Ishikawa (cell line): ENCODE results near the gene MOAP1.

Source experiments
- CEBPB ChIP-seq: IDR thresholded peaks from 2 replicates; pipeline ENCODE4 v1.6.1; 2012
- CREB1 ChIP-seq: IDR thresholded peaks from 2 replicates; pipeline ENCODE4 v1.6.1; 2012; ENCODE audit warnings: low read depth
- EGR1 ChIP-seq: IDR thresholded peaks from 2 replicates; pipeline ENCODE4 v1.6.1; 2012
- EP300 ChIP-seq: IDR thresholded peaks from 2 replicates; pipeline ENCODE4 v1.6.1; 2012; ENCODE audit warnings: borderline replicate concordance
- FOXM1 ChIP-seq: IDR thresholded peaks from 2 replicates; pipeline ENCODE4 v1.6.1; 2012; ENCODE audit warnings: low read depth, borderline replicate concordance
- NFIC ChIP-seq: IDR thresholded peaks from 2 replicates; pipeline ENCODE4 v1.6.1; 2012
- RAD21 ChIP-seq: IDR thresholded peaks from 2 replicates; pipeline ENCODE4 v1.6.1; 2012; ENCODE audit warnings: low read depth
- TAF1 ChIP-seq: IDR thresholded peaks from 2 replicates; pipeline ENCODE4 v1.6.1; 2012; ENCODE audit warnings: low read depth, mild to moderate bottlenecking
- TCF12 ChIP-seq: IDR thresholded peaks from 2 replicates; pipeline ENCODE4 v1.6.1; 2012; ENCODE audit warnings: low read depth
- TEAD4 ChIP-seq: IDR thresholded peaks from 2 replicates; pipeline ENCODE4 v1.6.1; 2012
- YY1 ChIP-seq: IDR thresholded peaks from 2 replicates; pipeline ENCODE4 v1.6.1; 2012; ENCODE audit warnings: low read depth
- ZBTB7A ChIP-seq: IDR thresholded peaks from 2 replicates; pipeline ENCODE4 v1.6.1; 2012; ENCODE audit warnings: low read depth
- TF ChIP-seq, protein P1 (sequence below): IDR thresholded peaks from 2 replicates; pipeline ENCODE4 v1.6.1; 2012; ENCODE audit warnings: low read depth, mild to moderate bottlenecking
- TF ChIP-seq, protein P2 (sequence below): IDR thresholded peaks from 2 replicates; pipeline ENCODE4 v1.6.1; 2012
- TF ChIP-seq, protein P3 (sequence below): IDR thresholded peaks from 2 replicates; pipeline ENCODE4 v1.6.1; 2012

Gene MOAP1

DNA sequence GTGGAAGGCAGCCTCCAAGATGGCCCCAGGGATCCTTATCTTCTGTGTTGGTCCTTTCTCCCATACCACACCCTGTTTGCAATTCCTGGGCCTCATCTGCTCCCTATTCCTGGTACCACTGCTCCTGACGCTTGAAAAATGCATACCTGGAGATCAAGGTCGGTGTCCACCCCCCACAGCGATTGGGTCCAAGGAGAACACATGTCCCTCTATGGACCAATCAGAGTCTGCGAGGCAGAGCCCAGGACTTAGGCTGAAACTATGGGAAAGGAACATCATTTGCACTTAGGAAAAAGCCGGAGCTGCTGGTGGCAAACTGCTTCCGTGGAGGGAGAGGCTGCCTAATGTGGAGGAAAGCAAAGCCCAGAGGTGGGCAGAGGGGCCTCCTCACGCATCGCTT, 35.7 kb downstream of the MOAP1 start:
- no peak for TF ChIP-seq FOXM1
- no peak for TF ChIP-seq NFIC
- TF ChIP-seq TEAD4 = no peak
- TF ChIP-seq, protein P1, sequence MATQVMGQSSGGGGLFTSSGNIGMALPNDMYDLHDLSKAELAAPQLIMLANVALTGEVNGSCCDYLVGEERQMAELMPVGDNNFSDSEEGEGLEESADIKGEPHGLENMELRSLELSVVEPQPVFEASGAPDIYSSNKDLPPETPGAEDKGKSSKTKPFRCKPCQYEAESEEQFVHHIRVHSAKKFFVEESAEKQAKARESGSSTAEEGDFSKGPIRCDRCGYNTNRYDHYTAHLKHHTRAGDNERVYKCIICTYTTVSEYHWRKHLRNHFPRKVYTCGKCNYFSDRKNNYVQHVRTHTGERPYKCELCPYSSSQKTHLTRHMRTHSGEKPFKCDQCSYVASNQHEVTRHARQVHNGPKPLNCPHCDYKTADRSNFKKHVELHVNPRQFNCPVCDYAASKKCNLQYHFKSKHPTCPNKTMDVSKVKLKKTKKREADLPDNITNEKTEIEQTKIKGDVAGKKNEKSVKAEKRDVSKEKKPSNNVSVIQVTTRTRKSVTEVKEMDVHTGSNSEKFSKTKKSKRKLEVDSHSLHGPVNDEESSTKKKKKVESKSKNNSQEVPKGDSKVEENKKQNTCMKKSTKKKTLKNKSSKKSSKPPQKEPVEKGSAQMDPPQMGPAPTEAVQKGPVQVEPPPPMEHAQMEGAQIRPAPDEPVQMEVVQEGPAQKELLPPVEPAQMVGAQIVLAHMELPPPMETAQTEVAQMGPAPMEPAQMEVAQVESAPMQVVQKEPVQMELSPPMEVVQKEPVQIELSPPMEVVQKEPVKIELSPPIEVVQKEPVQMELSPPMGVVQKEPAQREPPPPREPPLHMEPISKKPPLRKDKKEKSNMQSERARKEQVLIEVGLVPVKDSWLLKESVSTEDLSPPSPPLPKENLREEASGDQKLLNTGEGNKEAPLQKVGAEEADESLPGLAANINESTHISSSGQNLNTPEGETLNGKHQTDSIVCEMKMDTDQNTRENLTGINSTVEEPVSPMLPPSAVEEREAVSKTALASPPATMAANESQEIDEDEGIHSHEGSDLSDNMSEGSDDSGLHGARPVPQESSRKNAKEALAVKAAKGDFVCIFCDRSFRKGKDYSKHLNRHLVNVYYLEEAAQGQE = no peak
- TF ChIP-seq CEBPB = no peak
- TF ChIP-seq EGR1 = no peak
- TF ChIP-seq, protein P2, sequence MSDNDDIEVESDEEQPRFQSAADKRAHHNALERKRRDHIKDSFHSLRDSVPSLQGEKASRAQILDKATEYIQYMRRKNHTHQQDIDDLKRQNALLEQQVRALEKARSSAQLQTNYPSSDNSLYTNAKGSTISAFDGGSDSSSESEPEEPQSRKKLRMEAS = no peak

DNA sequence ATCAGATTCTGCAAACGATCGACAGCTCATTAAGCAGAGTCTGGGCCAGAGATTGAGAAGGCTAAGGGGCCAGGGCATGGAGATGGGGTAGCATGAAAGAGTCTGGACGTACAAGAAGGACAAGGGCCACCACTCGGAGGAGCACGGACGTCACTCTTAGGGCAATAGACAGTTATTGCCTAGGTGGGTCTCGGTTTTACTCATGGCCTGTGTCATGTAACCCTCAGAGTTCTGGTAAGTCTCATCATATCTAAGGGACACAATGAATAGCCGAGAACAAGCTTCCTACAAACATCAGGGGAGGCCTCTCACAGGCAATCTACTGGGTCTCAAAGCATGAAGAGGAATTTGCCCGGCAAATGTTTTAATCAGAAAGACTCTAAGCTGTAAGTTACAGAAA, 38.6 kb downstream of the MOAP1 start:
- no peak for TF ChIP-seq TEAD4
- no peak for TF ChIP-seq ZBTB7A
- TF ChIP-seq TAF1 = no peak
- TF ChIP-seq RAD21 = no peak

DNA sequence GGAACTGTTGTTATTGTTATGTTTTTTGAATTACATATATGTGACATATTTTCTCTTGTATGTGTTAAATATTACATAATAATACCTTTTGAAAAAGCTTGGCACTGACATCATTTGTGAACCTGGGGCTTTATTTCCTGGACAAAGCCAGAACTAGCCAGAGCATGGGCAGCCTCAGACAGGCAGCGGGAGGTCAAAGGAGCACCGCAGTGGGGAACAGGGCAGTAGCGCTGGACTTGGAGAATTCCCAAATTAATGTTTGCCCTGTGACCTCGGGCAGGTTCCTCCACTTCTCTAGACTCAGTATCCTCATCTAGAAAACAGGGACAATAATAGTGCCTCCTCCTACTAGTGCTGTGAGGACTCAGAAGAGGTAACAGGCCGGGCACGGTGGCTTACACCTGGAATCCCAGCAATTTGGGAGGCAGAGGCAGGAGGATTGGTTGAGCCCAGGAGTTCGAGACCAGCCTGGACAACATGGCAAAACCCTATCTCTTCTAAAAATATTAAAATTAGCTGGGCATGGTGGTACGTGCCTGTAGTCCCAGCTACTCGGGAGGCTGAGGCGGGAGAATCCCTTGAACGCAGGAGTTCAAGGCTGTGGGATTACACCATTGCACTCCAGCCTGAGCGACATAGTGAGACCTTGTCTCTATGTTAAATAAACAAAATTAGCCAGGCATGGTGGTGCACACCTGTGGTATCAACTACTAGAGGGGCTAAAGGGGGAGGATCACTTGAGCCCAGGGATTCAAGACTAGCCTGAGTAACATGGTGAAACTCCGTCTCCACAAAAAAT, 41.6 kb downstream of the MOAP1 start:
- TF ChIP-seq EP300 (no peak), CREB1 (no peak), TAF1 (no peak), CEBPB (no peak), NFIC (no peak), EGR1 (no peak), ZBTB7A (no peak), YY1 (no peak), FOXM1 (no peak), TCF12 (no peak), TEAD4 (no peak), RAD21 (no peak)
- TF ChIP-seq, protein P1 = no peak
- TF ChIP-seq, protein P2 = no peak
- TF ChIP-seq, protein P3, sequence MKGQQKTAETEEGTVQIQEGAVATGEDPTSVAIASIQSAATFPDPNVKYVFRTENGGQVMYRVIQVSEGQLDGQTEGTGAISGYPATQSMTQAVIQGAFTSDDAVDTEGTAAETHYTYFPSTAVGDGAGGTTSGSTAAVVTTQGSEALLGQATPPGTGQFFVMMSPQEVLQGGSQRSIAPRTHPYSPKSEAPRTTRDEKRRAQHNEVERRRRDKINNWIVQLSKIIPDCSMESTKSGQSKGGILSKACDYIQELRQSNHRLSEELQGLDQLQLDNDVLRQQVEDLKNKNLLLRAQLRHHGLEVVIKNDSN = no peak

DNA sequence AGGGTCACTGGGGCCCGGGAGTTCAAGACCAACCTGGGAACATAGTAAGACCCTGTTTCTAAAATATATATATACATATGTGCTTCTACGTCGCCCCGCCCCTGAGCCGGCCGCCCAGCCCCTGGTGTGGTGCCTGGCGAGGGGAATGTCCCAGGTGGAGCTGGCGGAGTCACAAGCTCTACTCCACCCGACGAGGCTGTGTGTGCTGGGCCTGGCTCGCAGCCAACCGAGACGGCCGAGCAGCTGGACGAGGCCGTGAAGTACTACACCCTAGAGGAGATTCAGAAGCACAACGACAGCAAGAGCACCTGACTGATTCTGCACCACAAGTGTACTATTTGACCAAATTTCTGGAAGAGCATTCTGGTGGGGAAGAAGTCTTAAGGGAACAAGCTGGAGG, 46.8 kb downstream of the MOAP1 start:
- TF ChIP-seq NFIC (peak; percentile 61), TCF12 (no peak), RAD21 (peak; percentile 24; the same call in 1 of the 2 replicates)
- TF ChIP-seq, protein P3 = no peak

DNA sequence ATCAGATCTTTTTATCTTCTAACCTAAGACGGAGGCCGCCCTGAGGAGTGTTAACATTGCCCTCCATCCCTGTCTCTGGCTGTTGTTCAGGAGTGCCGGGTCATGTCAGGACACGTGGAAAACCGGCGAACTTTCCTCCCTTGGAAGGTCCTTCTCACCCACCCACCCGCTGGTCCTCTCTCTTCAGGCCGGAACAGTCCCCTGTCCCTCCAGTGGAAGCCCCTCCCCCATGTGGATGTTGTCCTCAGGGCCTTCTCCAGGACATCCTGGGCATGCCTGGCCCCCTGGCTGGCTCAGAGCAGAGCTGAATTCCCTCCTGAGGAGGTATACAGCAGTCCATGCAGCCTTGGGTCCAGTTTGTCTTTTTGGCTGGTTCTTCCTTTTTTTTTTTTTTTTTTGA, 48.7 kb downstream of the MOAP1 start:
- TF ChIP-seq, protein P1 = no peak
- no peak for TF ChIP-seq TCF12
- no peak for TF ChIP-seq RAD21
- TF ChIP-seq CREB1 = no peak
- no peak for TF ChIP-seq NFIC
- no peak for TF ChIP-seq FOXM1
- TF ChIP-seq TAF1 = no peak
- TF ChIP-seq CEBPB = no peak
- no peak for TF ChIP-seq EGR1
- TF ChIP-seq, protein P3 = no peak
- TF ChIP-seq, protein P2 = no peak
- no peak for TF ChIP-seq EP300
- no peak for TF ChIP-seq TEAD4
- TF ChIP-seq YY1 = no peak
